Stimulated activated CD8-positive, alpha-beta memory T cell treated with anti-CD3 and anti-CD28 coated beads, Interleukin-2, amount 100 ng/mL, for 48 hours (primary cell): Measurements from ENCODE around the gene HSPA1A.
"Not testable (repeated sequence)": the region's sequence is repeated elsewhere in the genome, so short reads cannot be mapped to it uniquely, and the experiment has no call there.

ENCODE experiments used
- DNase-seq, 2 donors: peaks; one replicate each; pipeline ENCODE4 v3.0.0-alpha.2; 2020; ENCODE audit warnings: low read depth in 2 of 2

Gene HSPA1A

DNA sequence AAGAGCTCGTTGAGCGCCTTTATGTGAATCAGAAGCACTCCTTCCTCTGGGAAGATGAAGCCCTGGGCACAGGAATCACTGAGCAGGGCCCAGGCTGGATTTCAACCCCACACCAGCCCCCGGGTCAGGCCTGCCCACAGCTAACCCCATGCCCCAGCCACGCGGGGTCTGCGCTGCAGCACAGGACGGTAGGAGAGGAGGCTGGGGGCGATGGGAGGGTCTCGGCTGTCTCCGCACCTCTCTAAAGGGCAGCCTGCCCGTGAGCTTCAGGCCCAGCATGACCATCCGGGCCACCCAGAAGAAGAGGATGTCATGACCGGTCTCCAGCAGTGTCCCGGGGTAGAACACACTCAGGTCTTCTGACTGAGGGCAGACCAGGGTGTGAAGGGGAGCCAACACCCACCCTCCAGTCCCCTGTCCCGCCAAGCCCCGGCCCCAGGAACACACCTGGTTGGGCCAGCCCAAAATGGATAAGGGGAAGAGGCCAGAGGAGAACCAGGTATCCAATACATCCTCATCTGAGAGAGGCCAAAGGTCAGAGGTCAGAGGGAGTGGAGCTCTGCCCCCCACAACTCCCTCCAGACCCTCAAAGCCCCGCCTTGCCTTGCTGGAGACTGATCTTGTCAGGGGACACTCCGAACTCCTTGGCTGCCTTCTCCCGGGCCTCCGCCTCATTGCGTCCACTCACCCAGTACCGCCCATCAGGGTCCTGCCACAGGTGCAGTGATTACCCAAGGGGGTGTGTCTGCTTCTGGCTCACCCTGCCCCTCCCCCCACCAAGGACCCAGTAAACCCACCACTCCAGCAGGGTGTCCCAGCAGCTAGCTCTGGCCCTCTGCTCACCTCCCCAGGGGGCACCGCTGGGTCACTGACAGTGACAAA is 33.9 kb upstream of the HSPA1A start:
- no peak for DNase-seq

DNA sequence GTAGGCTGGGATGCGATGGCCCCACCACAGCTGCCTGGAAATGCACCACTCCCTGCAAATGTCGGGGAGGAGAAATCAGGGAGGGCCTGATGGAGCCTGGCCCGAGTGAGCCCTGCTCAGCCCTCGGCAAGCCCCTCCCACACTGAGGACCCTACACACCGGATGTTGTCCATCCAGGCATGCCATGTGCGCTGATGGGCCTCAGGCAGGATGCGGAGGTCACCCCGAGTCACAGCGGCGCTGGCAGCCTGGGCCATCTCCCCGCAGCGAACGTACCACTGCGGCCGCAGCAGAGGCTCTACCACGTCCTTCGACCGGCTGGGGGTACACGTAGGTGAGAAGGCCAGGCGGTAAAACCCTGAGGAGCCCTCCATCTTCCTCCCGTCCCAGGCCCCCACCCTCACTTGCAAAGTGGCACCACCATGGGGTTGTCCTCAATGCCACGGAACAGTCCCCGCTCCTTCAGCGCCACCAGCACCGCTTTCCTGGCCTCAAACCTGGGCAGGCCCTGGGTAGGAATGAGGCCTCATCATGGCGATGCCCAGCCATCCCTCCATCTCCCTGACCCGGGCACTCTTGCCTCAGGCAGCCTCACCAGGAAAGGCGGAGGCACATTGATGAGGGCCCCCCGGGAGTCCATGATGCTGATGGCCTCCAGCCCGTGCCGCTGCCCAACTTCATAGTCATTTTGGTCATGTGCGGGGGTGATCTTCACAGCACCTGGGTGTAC is 33.1 kb upstream of the HSPA1A start:
- DNase-seq, result no peak

DNA sequence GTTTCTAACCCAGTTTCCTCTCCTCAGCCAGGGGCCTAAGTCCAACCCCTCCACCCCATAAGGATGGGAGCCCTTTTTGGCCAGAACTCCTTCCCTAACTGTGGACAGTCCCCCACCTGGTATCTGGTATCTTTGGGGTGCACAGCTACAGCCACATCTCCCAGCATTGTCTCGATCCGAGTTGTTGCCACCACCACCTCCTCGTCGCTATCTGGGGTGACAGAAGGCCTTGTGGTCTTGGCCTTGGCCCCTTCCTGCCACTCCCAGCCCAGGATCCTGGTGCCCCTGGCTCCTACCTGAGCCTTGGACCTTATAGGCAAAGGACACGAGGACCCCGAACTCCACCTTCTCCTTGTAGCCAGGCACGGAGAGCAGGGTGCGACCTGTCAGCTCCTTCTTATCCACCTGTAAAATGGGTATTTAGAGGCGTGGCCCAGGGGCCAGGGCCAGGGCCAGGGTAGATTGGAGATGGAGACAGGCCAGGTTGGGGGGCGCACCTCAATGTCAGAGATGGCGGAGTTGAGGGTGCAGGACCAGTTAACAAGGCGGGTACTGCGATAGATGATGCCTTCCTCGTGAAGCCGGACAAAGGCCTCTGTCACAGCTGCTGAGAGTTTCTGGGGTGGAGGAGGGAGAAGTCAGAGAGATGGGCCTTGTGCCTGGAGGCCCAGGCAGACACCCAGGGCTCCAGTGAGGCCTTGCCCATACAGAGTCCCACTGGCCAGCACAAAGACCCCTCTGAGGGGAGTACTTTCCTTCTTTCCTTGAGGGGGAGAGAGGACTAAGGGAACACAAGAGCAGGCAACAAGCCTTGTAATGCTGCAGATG is 31.0 kb upstream of the HSPA1A start:
- DNase-seq, result no peak

DNA sequence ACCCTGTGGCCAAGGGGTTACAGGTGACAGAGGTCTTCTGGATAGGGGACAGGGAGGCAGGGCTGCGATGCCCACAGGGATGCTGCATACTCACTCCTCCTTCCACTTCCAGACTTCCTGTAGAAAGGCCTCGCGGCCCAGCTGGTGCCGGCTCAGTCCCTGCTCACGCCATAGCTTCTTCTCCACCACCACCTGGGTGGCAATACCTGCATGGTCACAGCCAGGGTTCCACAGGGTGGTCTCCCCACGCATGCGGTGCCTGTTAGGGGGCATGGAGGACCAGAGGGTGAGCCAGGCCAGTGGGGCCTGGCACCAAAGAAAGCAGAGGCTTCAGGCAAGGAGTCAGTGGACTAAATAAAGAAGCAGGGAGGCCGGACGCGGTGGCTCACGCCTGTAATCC is 29.9 kb upstream of the HSPA1A start:
- DNase-seq, result no peak

DNA sequence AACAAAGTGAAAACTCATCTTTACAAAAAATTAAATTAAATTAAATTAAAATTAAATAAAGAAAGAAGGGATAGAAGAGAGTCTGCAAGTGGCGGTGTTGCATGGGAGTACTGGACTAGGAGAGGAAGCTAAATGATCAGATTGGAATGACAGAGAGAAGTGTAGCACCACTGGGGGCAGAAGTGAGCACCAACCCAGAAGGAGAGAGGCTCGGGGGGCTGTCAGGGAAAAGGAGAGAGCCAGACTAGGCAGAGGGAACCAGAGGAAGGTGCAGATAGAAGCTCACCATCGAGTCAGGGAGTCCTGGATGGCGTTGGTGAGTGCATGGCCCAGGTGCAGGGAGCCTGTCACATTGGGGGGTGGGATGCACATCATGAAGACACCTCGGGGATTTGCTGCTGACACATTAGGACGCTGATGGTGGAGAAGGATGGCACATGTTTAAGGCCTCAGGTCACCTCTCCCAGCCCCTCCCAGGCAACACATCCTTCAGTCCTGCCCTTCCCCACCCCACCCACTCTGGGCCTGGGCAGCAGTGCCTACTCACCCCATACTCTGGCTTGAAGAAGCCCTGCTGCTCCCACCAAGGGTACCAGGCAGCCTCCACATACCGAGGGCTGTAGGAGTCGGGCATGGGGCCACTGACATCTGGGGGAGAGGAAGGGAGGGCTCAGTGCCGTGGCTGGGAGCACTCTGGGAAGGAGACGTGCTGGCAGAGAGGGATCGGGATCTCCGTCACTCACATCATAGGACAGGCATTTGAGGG is 23.8 kb upstream of the HSPA1A start:
- DNase-seq, result peak in 1 of 2 donors; percentile 40

DNA sequence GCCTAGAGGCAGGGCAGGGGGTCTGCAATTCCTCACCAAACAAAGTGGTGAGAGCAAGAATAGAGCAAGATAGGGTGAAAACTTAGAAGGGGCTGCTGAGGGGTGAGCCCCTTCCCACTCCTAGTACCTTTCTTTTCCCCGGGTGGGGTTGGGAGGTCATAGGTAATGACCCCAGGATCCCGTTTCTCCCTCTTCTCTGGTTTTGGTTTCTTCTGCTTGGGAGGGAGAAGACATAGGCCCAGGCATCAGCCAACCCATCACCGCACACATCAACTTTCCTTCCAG is 23.3 kb upstream of the HSPA1A start:
- no peak for DNase-seq

DNA sequence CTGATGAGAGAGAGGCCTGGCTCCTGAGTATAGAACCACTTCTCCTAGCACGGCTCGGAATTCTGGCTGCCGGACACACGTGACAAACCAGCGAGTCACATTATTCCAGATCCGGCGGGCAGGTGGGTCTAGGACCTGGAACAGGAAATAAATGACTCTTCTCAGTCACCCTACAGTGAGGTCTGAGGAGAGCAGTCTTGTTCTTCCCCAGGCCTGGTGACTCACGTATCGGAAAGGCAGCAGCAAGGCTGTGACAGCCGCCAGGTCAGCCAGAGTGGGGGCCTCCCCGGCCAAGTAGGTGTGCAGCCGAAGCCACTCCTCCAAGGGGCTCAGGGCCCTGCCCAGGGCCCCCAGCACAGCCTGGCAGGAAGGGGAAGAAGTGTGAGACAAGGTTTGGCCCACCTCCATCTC is 22.6 kb upstream of the HSPA1A start:
- no peak for DNase-seq

DNA sequence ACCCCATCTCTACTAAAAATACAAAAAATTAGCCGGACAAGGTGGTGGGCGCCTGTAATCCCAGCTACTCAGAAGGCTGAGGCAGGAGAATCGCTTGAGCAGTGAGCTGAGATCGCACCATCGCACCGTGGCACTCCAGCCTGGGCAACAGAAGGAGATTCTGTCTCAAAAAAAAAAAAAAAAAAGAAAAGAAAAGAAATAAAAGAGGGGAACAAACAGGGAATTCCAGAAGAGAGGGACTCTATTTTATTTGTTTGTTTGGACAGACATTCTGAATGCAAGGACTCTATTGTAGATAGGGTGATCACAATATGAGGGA is 21.5 kb upstream of the HSPA1A start:
- DNase-seq, result not testable (repeated sequence)

DNA sequence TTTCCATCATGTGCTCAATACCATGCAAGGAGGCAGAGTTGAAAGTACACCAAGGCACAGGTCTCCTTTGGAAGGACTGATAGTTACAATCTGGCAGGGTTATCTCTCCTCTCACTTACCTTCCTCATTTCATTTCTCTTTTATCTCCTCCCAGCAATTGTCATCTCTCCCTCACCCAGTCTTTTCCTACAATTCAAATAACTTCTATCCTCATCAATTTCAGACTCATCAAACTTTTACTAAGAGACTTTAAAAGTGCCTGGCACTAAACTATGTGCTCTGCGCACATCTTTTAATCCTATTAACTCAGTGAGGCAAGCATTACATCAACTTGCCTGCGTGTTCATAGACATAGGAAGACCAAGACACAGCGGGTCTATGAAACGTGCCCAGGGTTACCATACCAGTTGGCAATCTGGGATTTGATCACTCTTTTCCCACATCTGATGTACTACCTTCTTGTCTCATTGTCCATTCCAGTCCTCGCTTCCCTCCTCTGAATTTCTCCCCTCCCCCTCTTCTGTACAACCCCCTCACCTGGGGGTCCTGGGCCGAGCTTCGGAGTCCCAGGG is 21.0 kb upstream of the HSPA1A start:
- no peak for DNase-seq

DNA sequence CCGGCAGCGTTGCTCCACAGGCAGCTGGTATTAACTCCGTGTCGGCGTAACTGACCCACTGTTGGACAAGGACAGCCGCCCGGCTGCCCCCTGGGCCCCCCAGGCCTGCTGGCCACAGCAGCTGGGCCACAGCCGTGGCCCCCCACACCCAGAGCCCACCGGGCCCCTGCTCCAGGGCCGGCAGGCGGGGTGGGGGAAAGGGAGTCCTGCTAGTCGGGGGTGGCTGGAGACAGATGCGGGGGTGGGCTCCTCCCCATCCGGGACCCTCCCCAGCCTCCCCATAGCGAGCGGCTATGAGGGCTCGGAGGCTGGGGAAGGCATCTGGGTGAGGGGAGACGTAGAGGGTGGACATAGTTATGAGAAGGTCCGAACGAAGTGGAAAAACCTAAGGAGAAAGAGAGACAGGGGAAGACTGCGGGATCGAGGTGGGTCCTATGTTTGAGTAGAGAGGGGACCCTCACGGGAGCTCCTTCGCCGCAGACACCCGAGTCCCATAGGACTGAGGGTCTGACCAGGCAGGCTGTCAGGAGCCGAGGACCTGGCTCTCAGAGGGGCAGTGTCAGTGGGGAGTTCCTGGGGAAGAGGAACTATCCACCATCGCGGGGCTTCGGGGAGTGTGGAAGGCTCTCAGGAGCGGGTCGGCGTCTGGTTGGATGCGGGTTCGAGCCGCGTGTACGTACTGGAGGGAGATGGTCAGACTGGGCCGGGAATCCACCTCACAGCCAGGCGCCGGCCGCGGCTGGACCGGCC is 20.3 kb upstream of the HSPA1A start:
- no peak for DNase-seq

DNA sequence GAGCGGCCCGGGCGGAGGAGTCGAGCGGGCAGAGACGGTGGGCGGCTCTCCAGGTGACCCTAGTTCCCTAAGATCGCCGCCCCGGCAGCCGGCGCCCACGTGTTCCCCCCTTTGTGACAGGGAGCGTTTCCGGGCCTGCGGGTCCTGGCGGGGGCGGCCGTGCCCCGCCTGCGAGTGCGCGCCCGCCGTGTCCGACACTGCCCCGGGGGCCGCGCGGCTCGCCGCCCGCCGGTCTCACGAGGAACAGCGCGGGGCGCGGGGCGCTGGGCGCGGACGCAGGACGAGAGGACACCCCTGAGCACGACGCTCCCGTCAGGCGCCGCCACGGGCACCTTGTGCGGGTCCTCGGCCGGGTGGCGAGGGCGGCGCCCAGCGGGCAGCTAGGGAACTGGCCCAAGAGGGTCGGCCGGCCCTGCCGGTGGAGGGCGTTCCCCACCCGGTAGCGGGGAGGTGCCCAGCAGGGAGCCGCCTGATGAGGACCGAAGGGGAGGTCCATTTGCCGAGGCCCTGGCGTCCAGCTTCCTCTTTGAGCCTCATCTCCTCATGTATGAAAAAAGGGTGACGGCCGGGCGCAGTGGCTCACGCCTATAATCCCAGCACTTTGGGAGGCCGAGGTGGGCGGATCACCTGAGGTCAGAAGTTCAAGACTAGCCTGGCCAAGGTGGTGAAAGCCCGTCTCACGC is 19.6 kb upstream of the HSPA1A start, which contains the start of gene VARS1:
Gene VARS1 (minus strand): TSS at position 137 of the 683 bp plus-strand sequence. CDS start 535 bp downstream, outside the sequence.
- peak; percentile 83 to 85 for DNase-seq

DNA sequence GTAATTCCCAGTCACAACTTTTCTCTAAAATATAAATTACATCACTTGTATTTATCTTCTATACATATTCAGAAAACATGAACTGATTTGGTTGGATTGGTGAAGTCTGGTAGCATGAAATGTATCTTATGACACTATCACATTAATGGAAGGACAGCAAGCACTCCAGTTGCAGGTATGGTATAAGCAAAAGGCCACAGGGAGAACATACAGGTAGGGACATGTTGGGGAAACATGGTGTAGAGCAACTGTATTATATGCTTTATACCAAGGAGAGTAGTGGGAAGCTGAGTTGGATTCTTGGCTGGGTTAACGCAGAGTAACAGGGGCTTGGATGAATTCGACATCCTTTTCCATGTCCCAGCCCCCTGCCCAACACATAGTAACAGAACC is 18.4 kb upstream of the HSPA1A start:
- no peak for DNase-seq

DNA sequence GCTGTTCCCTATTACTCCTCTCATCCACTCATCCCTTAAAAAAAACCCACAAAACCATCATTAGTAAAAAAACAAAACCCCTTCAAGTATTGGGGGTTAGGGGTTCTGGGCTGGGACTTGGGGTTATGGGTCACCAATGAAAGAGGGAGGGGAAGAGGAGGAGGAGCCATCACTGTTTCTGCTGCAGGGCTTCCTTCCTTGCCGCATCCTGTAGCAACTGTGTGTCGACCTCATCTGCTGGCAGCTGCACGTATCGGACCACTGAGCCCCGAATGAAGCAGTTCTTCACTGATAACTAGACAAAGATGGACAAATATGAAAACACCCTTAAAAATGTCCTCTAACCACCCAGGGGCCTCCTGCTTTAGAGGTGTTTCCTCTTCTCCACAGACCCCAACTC is 17.8 kb upstream of the HSPA1A start:
- DNase-seq, result no peak

DNA sequence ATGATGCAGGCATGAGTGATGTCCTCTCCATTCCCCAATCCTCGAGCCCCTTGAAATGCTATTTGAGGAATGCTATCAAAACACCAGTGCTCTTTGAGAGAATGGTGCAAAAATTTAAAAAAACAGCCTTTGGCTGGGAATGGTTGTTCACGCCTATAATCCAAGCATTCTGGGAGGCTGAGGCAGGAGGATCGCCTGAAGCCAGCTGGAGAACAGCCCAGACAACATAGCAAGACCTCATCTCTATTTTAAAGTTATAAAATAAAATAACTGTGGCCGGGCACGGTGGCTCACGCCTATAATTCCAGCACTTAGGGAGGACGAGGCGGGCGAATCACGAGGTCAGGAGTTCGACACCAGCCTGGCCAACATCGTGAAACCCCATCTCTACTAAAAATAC is 15.6 kb upstream of the HSPA1A start:
- DNase-seq, result no peak

DNA sequence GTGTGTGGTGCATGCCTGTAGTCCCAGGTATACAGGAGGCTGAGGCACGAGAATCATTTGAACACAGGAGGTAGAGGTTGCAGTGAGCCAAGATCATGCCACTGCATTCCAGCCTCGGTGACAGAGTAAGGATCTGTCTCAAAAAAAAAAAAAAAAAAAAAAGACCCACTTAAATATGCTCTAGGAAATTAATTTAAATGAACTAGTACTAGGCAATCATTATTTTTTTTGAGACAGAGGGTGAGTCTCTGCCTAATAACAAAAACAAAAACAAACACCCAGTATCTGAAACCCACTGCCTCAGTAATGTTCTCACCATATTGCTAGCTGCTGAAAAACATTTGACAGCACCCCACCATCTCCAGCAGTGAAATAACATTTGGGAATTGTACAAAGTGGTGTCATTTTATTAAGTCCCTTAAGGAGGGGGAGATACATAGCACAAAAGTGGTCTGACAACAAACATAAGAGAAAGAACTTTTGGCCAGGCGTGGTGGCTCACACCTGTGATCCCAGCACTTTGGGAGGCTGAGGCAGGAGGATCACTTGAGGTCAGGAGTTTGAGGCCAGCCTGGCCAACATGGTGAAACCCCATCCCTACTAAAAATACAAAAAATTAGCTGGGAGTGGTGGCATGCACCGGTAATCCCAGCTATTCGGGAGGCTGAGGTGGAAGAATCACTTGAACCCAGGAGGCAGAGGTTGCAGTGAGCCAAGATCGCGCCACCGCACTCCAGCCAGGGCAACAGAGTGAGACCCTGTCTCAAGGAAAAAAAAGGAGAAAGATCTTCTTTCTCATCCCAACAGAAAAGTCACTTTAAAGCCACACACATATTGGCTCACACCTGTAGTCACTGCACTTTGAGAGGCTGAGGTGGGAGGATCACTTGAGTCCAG is 14.1 kb upstream of the HSPA1A start:
- DNase-seq, result not testable (repeated sequence)

DNA sequence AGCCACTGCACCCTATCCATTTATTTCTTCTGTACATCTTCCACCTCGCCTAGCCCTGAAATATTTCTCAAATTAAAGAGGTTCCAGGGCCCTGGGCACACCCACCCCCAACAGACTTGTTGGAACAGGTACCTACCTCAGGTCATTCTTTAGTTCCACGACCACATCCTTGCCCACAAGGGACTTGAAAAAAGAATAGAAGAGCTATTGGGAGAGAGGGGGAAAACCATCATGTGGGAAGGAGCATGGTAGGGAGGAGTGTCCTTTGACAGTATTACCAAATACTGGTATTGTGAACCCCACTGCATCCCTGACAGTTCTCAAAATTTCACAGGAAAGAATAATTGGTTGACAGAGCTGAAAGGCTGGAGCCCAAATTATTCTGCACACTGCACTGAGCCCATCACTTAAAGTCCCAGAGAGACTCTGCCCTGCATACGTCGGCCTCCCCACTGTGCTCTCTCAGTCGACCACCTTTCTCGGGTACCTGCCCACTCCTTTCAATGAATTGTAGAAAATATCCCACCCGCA is 9.3 kb upstream of the HSPA1A start:
- DNase-seq, result no peak

DNA sequence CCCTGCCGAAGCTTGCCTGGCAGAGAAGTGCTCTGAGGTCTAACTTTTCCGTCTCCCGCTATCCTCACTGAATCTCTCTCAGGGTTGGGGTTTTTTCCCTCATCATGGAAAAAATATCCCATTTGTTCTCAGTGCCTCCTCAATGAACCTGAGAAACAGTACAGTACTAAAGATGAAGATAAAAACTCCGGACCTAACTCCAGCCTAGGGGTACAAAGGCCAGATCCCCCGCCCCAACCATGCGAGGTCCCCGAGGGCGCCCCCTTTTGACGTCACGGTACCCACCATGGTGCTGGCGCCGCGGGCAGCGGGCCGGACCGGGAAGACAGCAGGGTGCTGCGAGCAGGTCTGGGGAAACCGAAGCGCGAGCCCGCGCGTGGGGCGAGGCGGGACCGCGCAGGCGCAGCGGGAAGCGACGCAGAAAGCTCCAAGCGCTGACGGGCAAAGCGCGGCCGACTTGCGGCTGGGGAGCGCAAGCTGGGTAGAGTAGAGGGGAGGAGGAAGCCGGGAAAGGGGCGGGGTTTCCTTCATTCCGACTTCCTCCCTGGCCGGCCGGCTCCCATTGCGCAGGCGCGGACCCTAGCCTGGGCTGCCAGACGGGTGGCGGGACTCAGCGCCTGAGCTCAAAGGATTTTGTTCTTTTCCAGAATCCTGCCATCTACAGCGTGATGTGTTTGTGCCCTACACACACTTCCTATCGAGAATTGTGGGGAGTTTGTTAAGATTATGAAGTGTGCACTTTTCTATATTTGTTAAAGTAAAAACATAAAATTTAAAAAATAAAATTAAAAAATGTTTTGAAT is 8.7 kb upstream of the HSPA1A start, which contains the start of gene LSM2:
Gene LSM2 (minus strand): TSS at position 497 of the 803 bp plus-strand sequence. CDS start 209 bp downstream, at position 288.
- peak; percentile 96 to 98 for DNase-seq

DNA sequence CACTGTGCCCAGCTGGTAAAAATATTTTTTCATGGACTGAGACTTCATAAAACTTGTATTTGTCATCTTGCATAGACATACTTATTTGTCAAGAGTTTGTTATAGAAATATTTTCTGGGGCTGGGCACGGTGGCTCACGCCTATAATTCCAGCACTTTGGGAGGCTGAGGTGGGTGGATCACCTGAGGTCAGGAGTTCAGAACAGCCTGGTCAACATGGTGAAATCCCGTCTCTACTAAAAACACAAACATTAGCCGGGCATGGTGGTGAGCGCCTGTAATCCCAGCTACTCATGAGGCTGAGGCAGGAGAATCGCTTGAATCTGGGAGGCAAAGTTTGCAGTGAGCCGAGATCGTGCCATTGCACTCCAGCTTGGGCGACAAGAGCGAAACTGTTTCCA is 6.7 kb upstream of the HSPA1A start:
- not testable (repeated sequence) for DNase-seq
